H1 (cell line): ENCODE measurements around the gene ATP13A2. TPM values are rescaled to one million over a fixed set of nuclear protein-coding genes. Genes with fewer than 3 reads are reported as not detected.

Experiments used
- ASH2L ChIP-seq: fragments of 200-600, 300-600 bp; sonication (generic); IDR thresholded peaks from one replicate; pipeline ENCODE4 v1.7.1; 2017; ENCODE audit warnings: low read length
- CREB1 ChIP-seq: IDR thresholded peaks from 2 replicates; pipeline ENCODE4 v1.6.1; 2012; ENCODE audit warnings: inconsistent platforms
- EZH2 ChIP-seq: fragments of 200-600 bp; sonication (generic); IDR thresholded peaks from 2 replicates; pipeline ENCODE4 v1.7.1; 2012; ENCODE audit warnings: low read depth, mild to moderate bottlenecking, moderate library complexity, low read length, inconsistent platforms; ENCODE audit not compliant: severe bottlenecking
- FOSL1 ChIP-seq: IDR thresholded peaks from 2 replicates; pipeline ENCODE4 v1.6.1; 2011; ENCODE audit warnings: mild to moderate bottlenecking, low read depth, low read length, moderate library complexity; ENCODE audit not compliant: insufficient read depth
- KDM1A ChIP-seq: fragments of 200-600, 300-600 bp; sonication (generic); IDR thresholded peaks from 2 replicates; pipeline ENCODE4 v1.7.1; 2016; ENCODE audit warnings: mild to moderate bottlenecking, low read length, borderline replicate concordance
- RXRA ChIP-seq: IDR thresholded peaks from 2 replicates; pipeline ENCODE4 v1.6.1; 2011; ENCODE audit warnings: low read depth, mild to moderate bottlenecking, low read length, moderate library complexity; ENCODE audit not compliant: insufficient read depth
- SIX5 ChIP-seq: IDR thresholded peaks from 2 replicates; pipeline ENCODE4 v1.6.1; 2011; ENCODE audit warnings: mild to moderate bottlenecking, low read depth, low read length
- SRF ChIP-seq: IDR thresholded peaks from 2 replicates; pipeline ENCODE4 v1.6.1; 2011; ENCODE audit warnings: mild to moderate bottlenecking, low read depth, low read length, moderate library complexity
- TAF7 ChIP-seq: optimal IDR thresholded peaks from 2 replicates; pipeline ENCODE3; 2011; ENCODE audit warnings: low read depth, mild to moderate bottlenecking, inconsistent platforms, low read length, moderate library complexity, borderline replicate concordance
- TCF12 ChIP-seq: IDR thresholded peaks from 2 replicates; pipeline ENCODE4 v1.6.1; 2011; ENCODE audit warnings: low read depth, mild to moderate bottlenecking, low read length
- YY1 ChIP-seq: IDR thresholded peaks from 2 replicates; pipeline ENCODE4 v1.6.1; 2011; ENCODE audit warnings: low read depth, mild to moderate bottlenecking, low read length
- polyA plus RNA-seq, 7 experiments: library from polyadenylated mRNA; depleted of rRNA in 3 of 7; stranded (reverse) in 5 of 7; unstranded in 2 of 7; fragments of >200 nt in 5 of 7; fragments of 200-250 nt in 2 of 7; gene quantifications; 1 replicate in 5 of 7; 2 replicates in 1 of 7; 4 replicates in 1 of 7; pipeline versions ENCODE4 v1.2.1 to v1.2.3, GENCODE V29; 2011 to 2013; ENCODE audit warnings: missing spikeins in 2 of 7, mixed read lengths in 2 of 7
- total RNA-seq: library from RNA; stranded (reverse); fragmentation: NEBNext Ultra II Directional; extraction: Animal tissue kit (Norgen Biotek cat#: 25700); gene quantifications from 2 replicates; pipeline ENCODE4 v1.2.1, GENCODE V29; 2021

The ATP13A2 gene
- total and polyA plus RNA-seq, 2 of the 8 experiments (the other 6 are each of a cell fraction or from before 2014, with no cell fraction given): 82.1 to 83.6 TPM

DNA sequence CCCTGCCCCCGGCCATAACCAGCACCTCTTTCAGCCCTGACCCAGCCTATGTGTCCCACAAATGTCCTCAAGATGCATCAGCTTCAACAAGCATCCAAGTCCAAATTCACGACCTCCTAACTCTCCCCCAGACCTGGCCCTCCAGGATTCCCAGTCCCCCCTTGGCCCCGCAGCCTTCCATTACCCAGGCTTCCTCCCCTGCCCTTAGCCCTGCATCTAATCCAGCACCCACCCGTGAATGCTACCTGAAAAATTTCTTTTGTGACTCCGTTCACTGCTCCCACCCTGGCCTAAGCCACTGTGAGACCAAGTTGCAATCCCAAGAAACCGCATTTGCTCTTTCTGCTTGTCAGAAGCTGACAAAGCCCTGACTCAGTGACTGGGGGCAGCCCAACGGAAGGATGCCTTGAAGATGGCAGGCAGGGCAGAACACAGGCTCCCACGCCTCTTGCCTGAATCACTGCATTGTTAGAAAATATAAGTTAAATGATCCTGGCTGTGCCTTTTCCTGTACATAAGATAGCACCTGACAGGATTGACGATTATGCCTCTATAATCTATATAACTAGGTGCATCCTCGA is 30.4 kb downstream of the ATP13A2 start (continued):
- TF ChIP-seq EZH2 (no peak), FOSL1 (no peak), SIX5 (no peak), TCF12 (no peak), SRF (no peak), CREB1 (no peak), YY1 (no peak), ASH2L (no peak), RXRA (no peak), KDM1A (no peak), TAF7 (no peak)
